GM18502 (cell line): ENCODE measurements around the gene AUTS2.

Source experiments
- ATAC-seq: cut with Tn5 transposase; IDR thresholded peaks from one replicate; pipeline ENCODE4 v1.9.1; 2021; ENCODE audit warnings: mild to moderate bottlenecking; ENCODE audit not compliant: unreplicated experiment, poor library complexity

The AUTS2 gene

GRCh38 chr7:69808391-69808790 is 210.1 kb downstream of the AUTS2 start:
- no peak for ATAC-seq

DNA sequence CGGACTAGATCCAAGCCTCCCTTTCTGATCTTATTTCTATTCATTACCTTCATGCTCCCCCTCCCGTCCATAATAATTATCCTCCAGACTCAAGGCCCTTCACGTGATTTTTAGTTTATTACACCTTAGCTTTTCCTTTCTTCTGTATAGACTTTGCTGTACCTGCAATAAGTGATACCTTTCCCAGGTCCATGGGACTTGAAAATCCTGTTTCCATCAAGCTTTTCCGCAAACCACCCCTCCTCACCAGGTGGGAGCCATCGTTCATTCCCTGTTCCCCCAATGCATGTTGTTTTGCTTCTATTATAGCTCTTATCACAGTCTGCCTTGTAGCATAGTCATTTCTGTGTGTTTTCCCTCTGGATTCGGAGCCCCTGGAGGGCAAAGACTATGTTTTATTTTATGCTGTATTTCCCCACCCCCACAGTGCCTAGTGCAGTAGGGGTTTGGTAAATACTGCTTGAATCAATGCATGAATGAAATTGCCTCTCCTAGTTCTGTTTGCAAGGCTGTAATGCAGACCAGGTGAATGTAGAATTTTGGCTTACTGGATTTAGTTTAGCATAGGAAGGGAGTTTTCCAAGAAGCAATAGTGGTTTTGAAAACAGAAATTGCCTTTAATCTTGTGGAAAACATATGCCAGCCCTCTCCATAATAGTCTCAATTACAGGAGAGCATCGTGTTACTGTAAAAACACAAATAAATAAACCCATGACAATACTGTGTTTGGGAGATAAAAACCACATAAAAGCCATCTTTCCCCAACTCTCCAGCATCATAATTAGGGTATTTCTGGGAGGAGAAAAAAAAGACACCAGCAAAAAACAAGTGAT is 213.4 kb downstream of the AUTS2 start:
- ATAC-seq, result no peak

GRCh38 chr7:69812756-69813155 is 214.5 kb downstream of the AUTS2 start:
- ATAC-seq, result no peak

GRCh38 chr7:69813637-69814240 is 215.5 kb downstream of the AUTS2 start:
- no peak for ATAC-seq

- no peak for ATAC-seq
Measured at GRCh38 chr7:69814421-69814962, 216.2 kb downstream of the AUTS2 start.

DNA sequence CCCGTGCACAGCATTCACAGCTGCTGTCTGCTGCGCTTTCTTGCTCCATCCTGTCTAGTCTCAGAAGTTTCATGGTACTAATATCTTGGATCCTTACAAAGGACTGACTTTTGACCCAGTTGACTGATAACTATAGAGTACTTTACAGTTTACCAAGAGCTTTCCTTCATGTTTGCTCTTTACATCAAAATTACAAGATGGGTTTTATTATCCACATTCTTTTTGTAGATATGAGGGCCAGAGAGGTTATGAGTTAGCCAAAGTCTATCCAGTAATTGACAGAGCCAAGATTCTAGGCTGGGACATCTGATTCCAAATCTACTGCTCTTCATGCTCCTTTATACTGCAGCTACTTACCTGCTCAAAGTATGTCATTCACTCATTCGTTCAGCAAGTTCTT is 218.2 kb downstream of the AUTS2 start:
- ATAC-seq, result no peak

DNA sequence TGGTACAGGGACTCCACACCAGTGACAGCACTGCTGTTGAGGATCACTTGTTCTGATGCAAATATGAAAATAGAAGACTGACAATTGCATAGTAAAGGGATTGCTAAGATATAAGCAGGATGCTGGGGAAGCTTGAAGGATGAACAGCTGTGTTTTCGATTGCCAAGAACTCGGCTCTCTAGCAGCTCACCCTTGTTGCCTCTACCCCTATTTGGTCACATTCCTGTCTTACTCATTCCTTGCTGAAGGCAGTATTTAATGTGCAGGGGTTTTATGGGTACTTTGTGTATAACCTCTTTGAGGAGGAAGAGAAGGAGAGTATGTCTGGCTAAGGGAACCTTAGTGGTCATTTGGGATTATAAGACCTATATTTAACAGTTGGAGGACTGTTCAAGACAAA is 218.8 kb downstream of the AUTS2 start:
- ATAC-seq, result no peak

- ATAC-seq, result no peak
Measured at GRCh38 chr7:69817841-69818635, 219.8 kb downstream of the AUTS2 start.

DNA sequence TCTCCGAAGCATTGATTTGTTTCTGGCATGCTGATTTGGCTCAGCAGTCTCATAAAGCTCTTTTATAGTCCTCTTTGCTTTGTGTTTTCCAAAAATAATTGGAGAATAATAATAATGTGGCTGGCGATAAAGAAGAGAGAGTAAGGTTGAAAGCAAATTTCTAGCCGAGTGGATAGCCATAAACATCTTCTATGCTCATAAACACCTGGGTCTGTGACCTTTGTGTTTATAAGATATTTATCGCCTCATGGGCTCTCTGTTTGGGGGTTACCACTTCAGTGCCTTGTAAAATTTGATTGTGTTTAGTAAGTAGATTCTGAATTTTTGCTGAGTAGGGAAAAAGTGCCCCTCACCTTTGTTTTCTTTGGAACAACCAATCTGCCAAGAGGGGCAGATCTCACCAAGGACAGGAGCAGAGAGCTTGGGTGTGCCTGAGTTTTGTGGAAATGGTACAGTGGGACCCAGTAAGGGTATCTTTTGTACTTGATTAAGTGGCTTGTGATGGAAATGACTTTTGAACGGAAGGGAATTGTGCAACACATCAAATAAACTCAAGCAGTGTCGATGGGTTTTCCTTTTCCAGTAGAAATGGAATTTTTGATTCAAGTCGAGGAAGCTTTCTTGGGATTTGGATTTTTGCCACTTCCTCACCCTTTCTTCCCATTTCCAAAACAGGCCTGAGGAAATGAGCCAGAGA is 220.5 kb downstream of the AUTS2 start:
- no peak for ATAC-seq

- no peak for ATAC-seq
Measured at GRCh38 chr7:69819333-69819705, 221.0 kb downstream of the AUTS2 start.

DNA sequence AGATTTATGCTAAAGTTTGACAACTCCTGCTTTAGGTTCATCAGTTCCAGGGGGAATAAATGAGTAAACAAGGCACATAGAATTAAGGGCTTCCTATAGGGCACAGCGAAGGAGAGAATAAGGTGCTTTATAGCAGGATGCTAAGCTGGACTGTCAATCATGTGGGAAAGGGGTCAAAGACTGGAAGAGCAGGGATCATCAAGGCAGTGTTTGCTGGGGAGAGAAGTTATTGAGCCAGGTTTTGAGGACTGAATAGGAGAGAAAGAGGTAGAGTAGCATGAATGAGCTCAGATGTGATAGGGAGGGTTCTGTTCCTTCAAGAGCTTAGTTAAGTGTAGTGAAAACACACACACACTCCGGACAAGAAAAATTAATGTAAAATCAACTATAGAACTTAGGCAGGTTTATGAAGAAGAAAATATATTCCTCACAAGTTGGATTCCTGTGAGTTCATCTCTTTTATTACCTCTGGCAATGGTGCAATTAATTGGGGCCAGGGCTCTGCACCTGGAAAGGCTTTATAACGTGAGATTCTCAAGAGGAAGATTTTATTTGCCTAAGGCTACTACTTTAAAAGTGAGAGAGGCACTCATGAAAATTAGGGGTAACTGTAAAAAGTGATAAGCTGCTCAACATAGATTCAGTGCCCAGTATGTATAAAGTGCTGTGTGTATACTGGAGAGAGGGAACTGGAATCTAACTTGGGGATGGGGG is 222.4 kb downstream of the AUTS2 start:
- no peak for ATAC-seq

GRCh38 chr7:69822386-69822785 is 224.1 kb downstream of the AUTS2 start:
- ATAC-seq, result no peak

- ATAC-seq, result no peak
Measured at GRCh38 chr7:69823151-69823744, 225.0 kb downstream of the AUTS2 start.

DNA sequence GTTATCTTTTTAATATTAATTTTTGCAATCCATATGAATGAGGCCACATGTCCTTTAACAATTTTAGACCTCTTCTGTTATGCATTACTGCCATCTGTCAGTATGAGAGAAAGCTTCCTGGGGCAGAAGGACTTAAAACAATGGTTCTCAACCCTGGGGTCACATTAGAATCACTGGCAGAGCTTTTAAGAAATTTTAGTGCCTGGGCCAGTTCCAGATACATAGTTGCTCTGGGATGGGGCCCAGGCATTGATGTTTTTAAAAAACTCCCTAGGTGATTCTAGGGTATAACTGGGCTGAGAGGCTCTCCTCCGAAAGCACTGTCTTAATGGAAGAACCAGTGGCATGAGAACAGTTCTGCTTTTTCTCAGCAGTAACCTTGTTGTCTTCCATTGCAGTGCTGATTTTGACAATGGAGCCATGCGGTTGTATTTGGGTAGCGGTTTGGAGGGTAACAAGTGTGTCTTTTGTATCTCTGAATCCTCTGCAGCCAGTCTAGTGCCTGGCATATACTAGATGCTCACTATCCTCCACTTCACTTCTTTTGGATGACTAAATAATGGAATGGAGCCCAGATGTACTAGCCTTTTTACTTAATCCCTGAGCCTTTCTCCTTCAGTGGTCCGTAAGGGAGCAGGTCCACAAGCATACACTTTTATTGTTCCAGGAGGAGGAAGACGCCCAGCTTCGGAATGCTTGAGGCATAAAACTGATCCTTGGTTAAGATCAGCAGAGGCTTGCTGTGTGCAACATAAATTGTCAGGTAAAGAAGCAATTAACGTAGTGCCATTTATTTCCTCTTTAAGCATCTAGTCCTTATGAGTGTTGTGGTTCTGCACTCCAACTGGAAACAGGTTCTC is 227.1 kb downstream of the AUTS2 start:
- no peak for ATAC-seq

- ATAC-seq, result no peak
Measured at GRCh38 chr7:69826283-69826682, 228.0 kb downstream of the AUTS2 start.

- ATAC-seq, result no peak
Measured at GRCh38 chr7:69827140-69827539, 228.9 kb downstream of the AUTS2 start.

DNA sequence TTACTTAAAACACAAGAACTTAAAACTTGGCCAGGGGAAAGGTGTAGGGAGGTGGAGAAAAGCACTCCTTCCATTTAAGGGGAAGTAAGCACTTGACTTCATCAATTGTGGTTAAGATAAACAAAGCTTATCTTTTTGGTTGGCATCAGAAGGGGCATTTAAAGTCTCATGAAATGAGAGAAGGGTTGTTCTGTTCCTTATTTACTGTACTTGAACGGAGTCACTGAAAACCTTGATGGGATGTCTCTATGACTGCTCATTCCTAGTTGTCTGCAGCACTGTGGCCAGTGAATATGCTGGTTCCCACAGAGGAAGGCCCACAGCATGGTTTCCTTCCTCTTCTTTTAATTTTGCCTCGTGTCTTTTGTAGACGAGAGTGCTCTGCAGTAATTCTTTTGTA is 229.3 kb downstream of the AUTS2 start:
- ATAC-seq, result no peak

GRCh38 chr7:69832356-69832755 is 234.1 kb downstream of the AUTS2 start:
- ATAC-seq, result no peak
